ENCODE results near the gene MAPK4.

GRCh38 chr18:50706651-50707050 is 146.8 kb downstream of the MAPK4 start:
- TF ChIP-seq ZNF281 (CRISPR knock-in tag; IDR thresholded peaks at IDR 0.05) (no peak), CTCF (IDR thresholded peaks at IDR 0.05) (no peak), RELA (CRISPR knock-in tag; IDR thresholded peaks at IDR 0.05; ENCODE audit: borderline replicate concordance) (no peak), ZSCAN18 (CRISPR knock-in tag; IDR thresholded peaks at IDR 0.05) (no peak), E2F4 (CRISPR knock-in tag; IDR thresholded peaks at IDR 0.05; ENCODE audit: borderline replicate concordance, low read depth) (no peak), ATF3 (CRISPR knock-in tag; conservative IDR thresholded peaks at IDR 0.05) (no peak), PRDM15 (CRISPR knock-in tag; IDR thresholded peaks at IDR 0.05) (no peak), ZNF121 (CRISPR knock-in tag; IDR thresholded peaks at IDR 0.05) (no peak), IRF1 (CRISPR knock-in tag; IDR thresholded peaks at IDR 0.05) (no peak), KAT7 (CRISPR knock-in tag; IDR thresholded peaks at IDR 0.05; ENCODE audit: borderline replicate concordance) (no peak), MAX (CRISPR knock-in tag; IDR thresholded peaks at IDR 0.05) (no peak), STAT6 (CRISPR knock-in tag; conservative IDR thresholded peaks at IDR 0.05; ENCODE audit: low read depth) (no peak), JUN (CRISPR knock-in tag; IDR thresholded peaks at IDR 0.05) (no peak), CREM (CRISPR knock-in tag; IDR thresholded peaks at IDR 0.05) (no peak)
